Measurements from ENCODE around the gene FAM110A.
"Not testable (repeated sequence)": the region's sequence is repeated elsewhere in the genome, so short reads cannot be mapped to it uniquely, and the experiment has no call there.

FAM110A gene

DNA sequence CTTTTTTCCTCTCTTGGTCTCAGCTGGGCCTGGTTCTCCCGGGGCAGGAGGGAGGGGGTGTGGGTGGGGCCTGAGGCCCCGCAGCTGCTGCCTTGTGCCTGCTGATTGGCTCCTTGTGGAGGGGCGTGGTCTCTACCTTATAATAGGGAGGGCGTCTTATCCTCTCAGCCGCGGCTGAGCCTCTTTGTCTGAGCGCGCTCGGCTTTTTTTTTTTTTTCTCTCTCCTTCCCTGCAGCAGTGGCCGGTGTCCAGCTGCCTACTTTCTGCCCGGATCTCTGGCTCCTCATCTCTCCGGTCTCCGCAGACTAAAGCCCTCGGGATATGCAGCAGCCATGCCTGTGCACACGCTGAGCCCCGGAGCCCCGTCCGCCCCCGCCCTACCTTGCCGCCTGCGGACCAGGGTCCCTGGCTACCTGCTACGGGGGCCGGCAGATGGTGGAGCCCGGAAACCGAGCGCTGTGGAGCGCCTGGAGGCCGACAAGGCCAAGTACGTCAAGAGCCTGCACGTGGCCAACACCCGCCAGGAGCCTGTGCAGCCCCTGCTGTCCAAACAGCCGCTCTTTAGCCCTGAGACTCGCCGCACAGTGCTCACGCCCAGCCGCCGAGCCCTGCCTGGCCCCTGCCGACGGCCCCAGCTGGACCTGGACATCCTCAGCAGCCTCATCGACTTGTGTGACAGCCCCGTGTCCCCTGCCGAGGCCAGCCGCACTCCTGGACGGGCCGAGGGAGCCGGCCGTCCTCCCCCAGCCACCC, 11.1 kb downstream of the FAM110A start:
- DNase-seq (ENCODE audit: low read depth in 3 of 3): peak; percentile 72 to 89 (median 84)

DNA sequence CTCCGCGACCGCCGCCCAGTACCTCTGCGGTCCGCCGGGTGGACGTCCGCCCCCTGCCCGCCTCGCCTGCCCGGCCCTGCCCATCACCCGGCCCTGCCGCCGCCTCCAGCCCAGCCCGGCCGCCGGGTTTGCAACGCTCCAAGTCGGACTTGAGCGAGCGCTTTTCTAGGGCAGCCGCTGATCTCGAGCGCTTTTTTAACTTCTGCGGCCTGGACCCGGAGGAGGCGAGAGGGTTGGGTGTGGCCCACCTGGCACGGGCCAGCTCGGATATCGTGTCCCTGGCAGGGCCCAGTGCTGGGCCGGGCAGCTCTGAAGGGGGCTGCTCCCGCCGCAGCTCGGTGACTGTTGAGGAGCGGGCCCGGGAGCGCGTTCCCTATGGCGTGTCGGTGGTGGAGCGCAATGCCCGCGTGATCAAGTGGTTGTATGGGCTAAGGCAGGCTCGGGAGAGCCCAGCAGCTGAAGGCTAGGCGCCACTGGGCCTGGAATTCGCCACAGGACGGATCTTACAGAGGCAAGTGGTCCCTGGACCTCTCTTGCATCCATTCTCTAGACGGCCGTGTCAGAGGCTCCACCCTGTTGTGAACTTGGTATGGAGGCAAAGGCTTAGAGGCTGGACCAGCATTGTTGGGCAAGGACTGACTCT, 11.8 kb downstream of the FAM110A start:
- no peak for DNase-seq (ENCODE audit: low read depth in 3 of 3)

DNA sequence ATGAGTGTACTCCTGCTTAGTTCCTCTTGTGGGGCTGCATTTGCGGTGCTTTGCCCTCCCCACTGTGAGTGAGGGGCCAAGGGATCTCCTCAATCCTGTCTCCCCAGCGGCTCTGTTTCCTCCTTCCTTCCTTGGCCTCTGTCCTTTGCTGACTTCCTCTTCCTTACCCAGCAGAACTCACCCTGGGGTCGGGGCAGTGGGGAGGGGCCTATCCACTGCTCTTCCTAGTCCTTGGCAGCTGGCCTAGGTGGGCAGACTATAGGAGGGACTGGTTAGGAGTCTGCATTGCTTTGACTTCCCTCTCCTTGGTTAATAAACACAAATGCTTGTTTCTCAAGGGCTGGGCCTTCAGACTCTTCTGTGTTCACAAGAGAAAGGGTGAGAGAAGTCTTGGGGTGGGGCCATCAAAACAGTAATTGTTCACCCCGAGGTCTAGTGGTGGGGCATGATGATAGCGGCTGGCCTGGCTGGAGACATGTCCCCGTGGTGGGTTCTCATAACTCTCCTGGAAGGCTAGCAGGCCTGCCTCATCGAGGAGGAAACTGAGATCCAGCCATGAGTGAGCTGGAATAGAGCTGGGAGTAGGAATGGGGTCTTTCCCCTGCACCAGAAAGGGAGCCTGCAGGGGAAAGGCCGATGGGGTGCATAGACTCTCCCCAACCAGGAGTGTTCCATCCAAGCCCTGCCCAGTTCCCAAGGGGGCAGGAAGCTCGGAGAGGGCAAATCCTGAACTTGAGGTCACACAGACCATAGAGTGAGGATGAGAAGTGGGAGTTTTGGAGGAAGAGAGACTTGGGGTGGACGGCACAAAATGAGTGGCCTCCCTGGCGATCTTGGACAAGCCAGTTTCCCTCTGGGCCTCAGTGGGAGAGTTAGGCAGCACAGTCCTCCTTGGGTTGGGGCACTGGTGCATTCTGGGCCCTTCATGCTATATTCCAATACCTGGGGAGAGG, 12.7 kb downstream of the FAM110A start:
- no peak for DNase-seq (ENCODE audit: low read depth in 3 of 3)

DNA sequence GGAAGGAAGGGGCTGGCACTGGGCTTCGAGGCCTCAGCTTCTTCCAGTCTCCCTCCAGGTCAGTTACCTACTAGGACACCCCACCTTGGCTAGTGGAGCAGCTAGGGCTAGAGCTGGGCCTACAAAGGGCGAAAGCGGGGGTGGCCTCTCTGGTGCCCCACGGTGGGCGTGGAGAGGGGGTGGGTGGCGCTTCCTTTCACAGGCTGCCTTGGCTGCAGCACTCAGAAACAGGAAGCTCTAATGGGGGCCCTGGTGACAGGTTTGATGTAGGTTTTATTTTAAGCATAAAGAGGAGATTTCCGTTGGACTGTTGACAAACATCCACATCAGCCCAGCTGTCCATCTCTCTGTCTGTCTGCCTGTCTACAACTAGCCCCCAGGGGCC, 13.4 kb downstream of the FAM110A start:
- DNase-seq (ENCODE audit: low read depth in 3 of 3): peak in 2 of 3 experiments; percentile 26 to 41

DNA sequence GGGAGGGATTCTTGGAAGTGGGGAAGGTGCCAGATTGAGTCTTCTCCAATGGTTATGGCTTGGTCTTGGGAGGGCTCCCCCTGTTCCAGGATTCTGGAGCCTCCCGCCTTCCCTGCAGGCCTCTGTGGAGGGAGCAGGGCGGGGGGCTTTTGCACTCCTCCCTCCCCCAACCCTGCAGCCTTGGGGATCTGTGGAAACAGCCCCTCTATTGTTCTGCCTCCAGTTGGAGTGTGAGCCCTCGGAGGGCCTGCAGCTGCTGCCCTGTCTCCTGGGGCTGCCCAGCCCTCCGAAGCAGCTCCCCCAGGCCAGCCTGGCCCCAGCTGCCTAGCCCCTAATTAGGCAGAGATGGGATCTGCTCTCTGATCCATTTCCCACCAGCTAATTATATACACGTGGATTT, 14.7 kb downstream of the FAM110A start:
- no peak for DNase-seq (ENCODE audit: low read depth in 3 of 3)

DNA sequence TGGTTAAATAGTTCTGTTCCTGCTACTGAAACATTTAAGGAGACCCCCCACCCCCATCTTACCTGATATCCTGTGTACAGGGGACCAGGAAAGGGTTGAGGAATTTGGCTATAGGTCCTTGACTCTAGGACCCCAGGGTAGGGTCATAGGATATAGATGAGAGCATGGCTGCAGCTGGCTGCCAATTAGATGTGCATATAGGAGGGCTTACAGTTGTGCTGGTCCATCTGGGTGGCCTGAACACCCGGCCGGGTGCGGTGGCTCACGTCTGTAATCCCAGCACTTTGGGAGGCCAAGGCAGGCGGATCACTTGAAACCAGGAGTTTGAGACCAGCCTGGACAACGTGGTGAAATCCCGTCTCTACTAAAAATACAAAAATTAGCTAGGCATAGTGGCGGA, 15.2 kb downstream of the FAM110A start:
- not testable (repeated sequence) for DNase-seq (ENCODE audit: low read depth in 3 of 3)

DNA sequence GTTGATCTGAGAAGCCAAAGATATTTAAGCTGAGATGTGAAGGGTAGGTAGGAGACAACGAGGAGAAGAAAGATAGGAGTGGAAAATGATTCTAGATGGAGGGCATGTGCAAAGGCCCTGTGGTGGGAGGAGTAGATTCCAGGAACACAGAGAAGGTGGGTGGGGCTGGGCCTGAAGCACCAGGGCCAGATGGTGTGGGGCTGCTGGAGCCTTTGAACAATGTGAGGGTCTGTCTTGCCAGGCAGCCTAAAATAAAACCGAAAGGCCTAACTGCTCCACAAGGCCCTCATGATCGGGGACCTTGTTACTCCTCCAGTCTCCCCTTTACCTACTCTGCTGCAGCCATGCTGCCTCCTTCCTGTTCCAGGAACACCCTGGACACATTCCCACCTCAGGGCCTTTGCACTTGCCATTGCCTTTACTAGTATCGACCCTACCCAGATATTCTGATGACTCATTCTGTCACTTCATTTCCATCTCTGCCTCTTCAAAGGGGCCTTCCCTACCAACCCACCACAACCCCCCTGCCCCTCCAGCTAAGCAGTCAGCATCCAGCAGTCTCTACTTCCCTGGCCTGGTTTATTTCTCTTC, 20.0 kb downstream of the FAM110A start:
- no peak for DNase-seq (ENCODE audit: low read depth in 3 of 3)

DNA sequence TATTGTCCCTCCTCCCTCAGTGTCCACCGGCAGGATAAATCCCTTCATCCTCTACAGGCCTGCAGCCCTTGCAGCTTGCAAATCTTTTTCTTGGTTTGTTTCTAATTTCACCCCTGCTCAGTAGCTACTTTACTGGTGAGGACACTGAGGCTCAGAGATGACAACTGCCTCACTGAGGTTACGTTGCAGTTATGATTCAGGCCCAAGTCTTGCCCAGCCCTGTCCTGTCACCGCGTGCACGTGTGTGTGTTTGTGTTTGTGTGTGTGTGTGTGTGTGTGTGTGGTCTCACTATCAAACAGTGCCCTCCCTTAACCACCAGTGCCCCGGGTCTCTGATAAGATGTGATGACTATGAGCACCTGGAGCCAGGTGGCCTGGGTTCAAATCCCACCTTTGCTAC, 21.1 kb downstream of the FAM110A start:
- no peak for DNase-seq (ENCODE audit: low read depth in 3 of 3)

DNA sequence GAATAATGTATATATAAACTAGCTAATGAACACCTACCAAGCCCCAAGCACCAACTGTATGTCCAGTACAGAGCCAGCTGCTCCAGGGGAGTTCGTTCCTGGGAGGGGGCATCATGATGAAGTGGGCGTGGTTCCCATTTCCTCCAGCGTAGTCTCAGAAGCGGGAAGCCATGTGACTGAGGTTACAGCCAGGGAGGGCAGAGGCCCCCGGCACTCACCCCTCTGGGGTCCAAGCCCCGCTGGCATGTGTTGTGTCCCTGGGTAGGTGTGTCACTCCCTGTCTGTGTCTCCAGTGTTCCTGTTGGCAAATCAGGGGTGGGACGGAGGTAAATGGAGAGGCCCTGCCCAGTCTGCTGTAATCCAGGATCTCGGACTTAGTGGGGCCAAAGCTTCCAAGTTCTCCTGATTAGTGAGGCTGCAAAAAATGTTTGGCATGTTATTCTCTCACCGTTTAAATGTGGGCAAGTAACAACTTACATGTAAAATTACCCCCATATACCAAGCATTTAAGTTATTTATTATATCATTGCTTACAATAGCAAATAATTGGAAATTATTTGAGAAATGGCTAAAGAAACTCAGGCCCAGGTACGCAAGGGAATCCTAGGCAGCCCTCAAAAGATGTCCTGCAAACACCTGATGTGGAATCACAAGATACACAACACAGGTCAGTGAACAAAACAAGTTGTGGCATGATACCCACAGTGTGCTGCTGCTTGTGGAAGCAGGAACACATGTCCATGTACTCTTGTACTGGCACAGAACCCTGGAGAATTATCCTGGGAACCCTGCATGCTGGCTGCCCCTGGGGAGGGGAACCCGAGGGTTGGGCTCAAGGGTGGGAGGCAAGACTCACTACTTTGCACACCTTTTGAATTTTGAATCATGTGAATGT, 22.2 kb downstream of the FAM110A start:
- no peak for DNase-seq (ENCODE audit: low read depth in 3 of 3)

DNA sequence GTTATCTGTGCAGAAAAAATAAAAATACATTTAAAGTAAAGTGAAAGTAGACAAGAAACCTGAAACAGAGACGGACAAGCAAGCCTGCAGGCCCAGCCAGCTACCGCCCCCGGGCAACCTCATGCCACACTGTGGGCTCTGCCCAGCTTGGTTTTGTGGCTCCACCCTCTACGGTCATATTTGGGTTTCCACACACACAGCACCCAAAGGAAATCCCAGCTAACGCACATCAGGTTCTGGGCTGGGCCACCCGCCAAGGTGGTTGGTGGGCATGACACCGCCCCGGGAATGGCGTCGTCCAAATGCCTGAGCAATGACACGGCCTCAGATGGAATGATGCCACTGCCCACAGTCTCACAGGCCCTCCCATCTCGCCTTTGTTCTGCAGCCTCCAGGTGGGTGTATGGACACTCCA, 22.9 kb downstream of the FAM110A start:
- no peak for DNase-seq (ENCODE audit: low read depth in 3 of 3)

DNA sequence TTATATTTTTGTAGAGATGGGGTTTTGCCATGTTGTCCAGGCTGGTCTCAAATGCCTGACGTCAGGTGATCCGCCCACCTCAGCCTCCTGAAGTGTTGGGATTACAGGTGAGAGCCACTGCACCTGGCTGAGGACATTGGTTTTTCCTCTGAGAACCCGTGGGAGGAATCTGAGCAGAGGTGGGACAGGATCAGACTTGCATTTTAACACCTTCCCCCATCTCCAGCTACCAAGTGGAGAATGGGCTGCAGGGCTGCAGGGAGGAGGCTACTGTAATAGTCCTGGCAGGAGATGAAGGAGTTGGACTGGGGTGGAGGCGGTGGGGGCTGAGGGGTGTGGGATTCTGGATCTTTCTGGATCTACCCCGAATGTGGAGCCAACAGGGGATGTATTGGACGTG, 24.5 kb downstream of the FAM110A start:
- DNase-seq (ENCODE audit: low read depth in 3 of 3): no peak

DNA sequence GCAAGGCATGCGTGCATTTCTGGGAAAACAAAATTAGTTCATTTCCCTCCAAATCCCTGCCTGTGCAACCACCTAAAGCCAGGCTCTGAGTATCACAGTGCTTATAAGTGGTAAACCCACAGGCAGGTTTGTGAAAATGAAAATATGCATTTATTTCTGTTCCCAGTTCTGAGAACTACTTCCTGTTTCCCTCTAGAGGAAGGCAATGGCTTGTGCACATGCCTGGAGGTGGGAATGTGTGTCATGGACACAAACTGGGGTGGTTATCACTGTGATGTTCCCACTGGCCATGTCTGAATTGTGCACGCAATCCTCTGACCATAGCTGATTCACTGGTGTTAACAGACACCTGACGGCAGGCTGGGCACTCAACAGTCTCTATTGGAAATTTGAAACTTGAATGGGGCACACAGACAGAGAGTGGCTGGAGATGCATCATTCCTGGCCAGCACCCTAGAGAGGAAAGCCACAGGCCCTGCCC, 26.3 kb downstream of the FAM110A start:
- DNase-seq (ENCODE audit: low read depth in 3 of 3): no peak

DNA sequence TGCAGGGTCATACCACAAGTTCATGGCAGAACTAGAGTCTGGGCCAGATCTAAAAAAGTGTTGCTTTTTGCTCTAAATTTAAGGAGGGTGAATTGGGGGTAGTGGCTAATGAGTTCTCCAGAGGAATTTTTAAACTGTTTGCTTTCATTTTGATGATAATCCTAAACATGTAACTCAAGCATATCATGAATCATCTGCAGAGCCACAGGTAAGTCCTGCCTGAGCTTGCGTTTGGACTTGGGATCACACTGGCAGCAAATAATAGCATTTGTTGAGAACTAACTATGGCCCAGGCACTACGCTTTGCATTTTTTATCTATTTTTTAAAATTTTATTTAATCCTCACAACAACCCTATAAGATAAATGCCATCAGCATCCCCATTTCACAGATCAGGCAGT, 27.4 kb downstream of the FAM110A start:
- DNase-seq (ENCODE audit: low read depth in 3 of 3): no peak

DNA sequence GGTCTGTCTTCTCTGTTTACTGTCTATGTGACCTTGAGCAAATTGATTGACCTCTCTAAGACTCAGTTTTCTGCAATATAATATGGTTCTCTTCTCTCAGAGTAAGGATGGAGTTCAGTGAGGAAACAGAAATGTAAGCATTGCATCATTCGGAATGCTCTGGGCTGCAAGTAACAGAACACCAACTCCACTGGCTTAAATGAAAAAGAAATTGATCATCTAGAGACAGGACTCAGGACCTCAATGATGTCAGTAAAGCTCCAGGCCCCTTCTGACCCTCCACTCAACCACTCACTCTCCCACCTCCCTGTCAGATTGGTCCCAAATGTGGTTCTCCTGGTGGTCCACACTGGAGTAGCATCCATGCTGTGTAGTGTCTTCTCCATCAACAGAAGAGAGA, 31.9 kb downstream of the FAM110A start:
- DNase-seq (ENCODE audit: low read depth in 3 of 3): no peak

DNA sequence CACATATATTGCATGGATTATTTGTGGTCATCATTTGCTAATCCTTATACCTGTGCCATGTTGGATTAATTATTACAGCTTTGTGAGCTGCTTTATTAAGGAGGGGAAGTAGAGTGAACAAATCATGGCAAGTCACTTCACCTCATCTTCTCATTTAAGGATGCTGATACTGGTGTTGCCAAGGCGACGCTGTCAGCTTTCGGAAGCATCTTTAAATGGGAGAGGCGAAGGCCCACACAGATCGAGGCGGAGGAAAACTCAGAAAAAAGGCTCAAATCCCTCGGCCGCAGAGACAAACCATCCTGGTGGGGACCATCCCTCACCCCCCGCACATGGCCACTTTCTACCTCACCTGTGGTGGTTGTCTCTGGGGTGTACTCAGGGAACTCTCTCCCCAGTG, 34.8 kb downstream of the FAM110A start:
- DNase-seq (ENCODE audit: low read depth in 3 of 3): no peak

DNA sequence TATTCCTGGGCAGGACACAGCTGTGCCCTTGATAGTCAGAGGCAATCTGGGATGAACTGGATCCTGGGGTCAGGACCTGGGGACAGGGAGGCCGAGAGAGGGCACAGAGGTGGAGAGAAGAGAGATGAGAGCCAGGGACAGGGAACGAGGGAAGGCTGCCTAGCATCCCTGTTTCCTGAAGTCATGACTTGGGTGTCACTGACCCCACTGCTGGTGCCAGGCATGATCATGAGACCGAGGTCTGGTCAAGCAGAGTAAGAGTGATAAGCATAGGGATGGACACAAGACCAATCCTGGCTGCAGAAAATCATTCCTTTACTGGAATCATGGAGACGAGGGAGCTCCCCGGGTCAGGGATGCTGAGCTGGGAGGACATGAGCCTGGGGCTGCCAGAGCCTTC, 36.1 kb downstream of the FAM110A start:
- DNase-seq (ENCODE audit: low read depth in 3 of 3): no peak

DNA sequence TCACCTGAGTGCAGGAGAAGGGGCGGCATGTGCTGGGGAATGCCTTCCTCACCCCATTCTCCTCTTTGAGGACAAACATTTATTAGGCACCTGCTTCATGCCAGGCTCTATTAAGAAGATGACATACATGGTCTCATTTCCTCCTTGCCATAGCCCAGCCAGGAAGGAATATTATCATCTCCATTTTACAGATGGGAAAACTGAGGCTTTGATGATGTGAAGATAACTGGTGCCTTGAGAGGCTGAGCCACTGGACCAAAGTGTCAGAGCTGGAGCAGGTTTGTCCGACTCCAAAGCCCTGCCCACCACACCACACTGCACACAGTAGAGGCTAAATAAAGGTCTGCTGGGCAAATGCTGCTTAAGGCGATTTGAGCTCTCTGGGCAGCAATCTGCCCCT, 37.2 kb downstream of the FAM110A start:
- DNase-seq (ENCODE audit: low read depth in 3 of 3): no peak

DNA sequence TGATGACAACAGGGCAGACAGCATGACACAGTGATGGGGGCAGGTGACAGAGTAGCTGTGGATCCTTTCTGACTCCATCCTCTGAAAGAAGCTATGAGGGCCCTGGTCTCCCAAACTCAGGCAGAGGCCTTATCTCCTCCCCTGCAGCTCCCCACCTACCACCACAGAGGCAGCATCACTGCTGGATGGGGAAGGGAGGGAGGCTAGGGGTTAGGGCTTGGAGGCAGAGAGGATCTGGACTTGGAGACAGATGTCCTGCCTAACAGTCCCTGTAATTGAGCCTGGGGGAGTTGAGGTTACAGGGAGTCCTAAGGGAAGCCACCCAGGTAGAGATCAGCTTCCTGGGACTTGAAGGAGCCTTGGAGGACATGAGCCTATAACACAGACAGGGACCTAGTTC, 37.9 kb downstream of the FAM110A start:
- DNase-seq (ENCODE audit: low read depth in 3 of 3): no peak

DNA sequence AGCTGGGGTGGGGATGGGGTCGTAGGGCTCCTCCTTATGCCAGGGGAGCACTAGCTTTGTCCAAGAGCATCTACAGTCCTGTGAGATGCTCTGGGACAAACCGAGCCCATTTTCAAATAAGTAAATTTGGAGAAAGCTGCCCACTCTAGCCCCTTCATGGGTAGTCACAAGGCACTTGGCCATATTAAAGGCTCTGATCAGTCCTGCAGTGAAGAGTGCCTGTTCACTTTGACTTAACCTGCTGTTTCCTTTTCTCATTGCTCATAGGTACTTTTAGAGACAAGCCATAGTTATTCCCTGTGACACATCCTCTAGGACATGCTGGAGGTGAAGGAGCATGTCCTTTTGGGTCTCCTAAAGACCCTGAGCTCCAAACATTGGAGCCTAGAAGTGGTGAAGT, 38.4 kb downstream of the FAM110A start:
- no peak for DNase-seq (ENCODE audit: low read depth in 3 of 3)

DNA sequence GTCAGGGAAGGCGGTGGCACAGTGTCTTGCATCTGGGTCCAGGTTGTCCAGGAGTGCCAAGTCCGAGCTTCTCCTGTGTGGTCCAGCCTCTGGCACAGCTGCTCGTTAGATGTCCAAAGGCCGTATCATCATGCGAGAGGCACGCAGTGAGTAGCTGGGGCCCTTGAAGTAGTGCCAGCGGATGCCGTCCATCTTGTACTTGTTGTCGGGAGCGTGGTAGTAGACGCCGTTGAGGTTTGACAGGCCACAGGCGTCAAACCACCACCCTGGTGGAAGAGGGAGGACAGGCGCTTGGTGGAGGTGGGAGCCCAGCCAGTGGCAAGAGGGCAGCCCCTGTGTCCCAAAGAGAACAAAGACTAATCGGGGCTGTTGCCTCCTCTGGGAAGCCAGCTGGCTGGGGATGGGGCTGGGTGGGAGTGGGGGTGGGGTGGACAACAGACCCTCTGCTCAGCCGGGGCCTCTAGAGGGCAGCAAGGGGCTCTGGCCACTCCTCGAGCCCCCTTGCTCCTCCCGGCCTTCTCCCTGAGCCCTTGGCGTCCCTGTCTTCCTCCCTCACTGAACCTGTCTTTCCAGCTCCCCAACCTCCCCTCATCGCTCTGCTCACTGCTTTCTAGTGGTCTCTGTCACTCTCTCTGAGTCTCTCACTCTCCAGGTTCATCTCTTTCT, 39.5 kb downstream of the FAM110A start:
- no peak for DNase-seq (ENCODE audit: low read depth in 3 of 3)

Data from stimulated activated CD4-positive, alpha-beta T cell treated with anti-CD3 and anti-CD28 coated beads, TNF-alpha, amount 100 ng/mL, for 4 hours (primary cell).